HL-60 (cell line): Measurements from ENCODE around the gene UXT.

Source experiments
- CTCF ChIP-seq: IDR thresholded peaks from one replicate; pipeline ENCODE4 v1.5.1; 2011; ENCODE audit warnings: low read length, control low read depth, inconsistent platforms; ENCODE audit not compliant: insufficient read depth
- GABPA ChIP-seq: IDR thresholded peaks from 2 replicates; pipeline ENCODE4 v1.6.1; 2012; ENCODE audit warnings: low read depth
- POLR2AphosphoS5 ChIP-seq: IDR thresholded peaks from 2 replicates; pipeline ENCODE4 v1.6.1; 2012; ENCODE audit warnings: low read depth
- TF ChIP-seq, protein P1 (sequence below): IDR thresholded peaks from 2 replicates; pipeline ENCODE4 v1.6.1; 2012; ENCODE audit warnings: low read depth; ENCODE audit not compliant: insufficient replicate concordance

DNA sequence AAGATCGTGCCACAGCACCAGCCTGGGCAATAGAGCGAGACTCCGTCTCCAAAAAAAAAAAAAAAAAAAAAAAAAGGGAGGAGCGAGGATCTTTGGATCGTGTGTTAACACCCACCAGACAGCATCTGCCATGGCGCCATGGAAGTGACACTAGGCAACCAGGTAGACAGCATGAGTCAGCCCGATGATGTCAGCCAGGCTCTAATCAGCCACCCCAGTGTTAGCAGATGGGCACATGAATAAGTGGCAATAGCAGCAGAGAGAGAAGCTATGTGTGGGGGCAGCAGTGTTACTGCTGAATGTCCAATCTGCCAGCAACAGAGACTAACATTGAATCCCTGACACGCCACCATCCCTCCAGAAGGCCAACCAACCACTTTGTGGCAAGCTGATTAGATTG, 45.9 kb downstream of the UXT start:
- TF ChIP-seq CTCF (no peak), POLR2AphosphoS5 (no peak), GABPA (no peak)
- TF ChIP-seq, protein P1, sequence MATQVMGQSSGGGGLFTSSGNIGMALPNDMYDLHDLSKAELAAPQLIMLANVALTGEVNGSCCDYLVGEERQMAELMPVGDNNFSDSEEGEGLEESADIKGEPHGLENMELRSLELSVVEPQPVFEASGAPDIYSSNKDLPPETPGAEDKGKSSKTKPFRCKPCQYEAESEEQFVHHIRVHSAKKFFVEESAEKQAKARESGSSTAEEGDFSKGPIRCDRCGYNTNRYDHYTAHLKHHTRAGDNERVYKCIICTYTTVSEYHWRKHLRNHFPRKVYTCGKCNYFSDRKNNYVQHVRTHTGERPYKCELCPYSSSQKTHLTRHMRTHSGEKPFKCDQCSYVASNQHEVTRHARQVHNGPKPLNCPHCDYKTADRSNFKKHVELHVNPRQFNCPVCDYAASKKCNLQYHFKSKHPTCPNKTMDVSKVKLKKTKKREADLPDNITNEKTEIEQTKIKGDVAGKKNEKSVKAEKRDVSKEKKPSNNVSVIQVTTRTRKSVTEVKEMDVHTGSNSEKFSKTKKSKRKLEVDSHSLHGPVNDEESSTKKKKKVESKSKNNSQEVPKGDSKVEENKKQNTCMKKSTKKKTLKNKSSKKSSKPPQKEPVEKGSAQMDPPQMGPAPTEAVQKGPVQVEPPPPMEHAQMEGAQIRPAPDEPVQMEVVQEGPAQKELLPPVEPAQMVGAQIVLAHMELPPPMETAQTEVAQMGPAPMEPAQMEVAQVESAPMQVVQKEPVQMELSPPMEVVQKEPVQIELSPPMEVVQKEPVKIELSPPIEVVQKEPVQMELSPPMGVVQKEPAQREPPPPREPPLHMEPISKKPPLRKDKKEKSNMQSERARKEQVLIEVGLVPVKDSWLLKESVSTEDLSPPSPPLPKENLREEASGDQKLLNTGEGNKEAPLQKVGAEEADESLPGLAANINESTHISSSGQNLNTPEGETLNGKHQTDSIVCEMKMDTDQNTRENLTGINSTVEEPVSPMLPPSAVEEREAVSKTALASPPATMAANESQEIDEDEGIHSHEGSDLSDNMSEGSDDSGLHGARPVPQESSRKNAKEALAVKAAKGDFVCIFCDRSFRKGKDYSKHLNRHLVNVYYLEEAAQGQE, result no peak
